Measurements from ENCODE around the gene JCAD. TPM values are rescaled to one million over a fixed set of nuclear protein-coding genes. Genes with fewer than 3 reads are reported as not detected.
A peak's percentile ranks its signal among the peaks of the same experiment; 100 is the strongest.
"Not testable (repeated sequence)": the region's sequence is repeated elsewhere in the genome, so short reads cannot be mapped to it uniquely, and the experiment has no call there.

JCAD gene
- total and polyA plus RNA-seq, 9 donors = 10.0 to 71.7 (median 23.8) TPM

- no peak for TF ChIP-seq CTCF (IDR thresholded peaks at IDR 0.05)
- no peak for TF ChIP-seq POLR2A (IDR thresholded peaks at IDR 0.05)
- no peak for TF ChIP-seq EP300 (IDR thresholded peaks at IDR 0.05)
- Histone ChIP-seq H3K9me3 (no peaks in the 10 kb centered on the region), H3K27ac (no peak overlapping the region), H3K4me3 (no peak overlapping the region), H3K4me1 (ENCODE audit: insufficient read depth) (no peaks in the 10 kb centered on the region), H3K27me3 (no peaks in the 10 kb centered on the region), H3K36me3 (no peaks in the 10 kb centered on the region)
- DNase-seq = no peak
- 89 to 91% (median 91%) methylated on average over 8 of the region's 8 CpGs for WGBS, 3 donors
- intact Hi-C loops (cut with DNase I) = no loop called here
Observed at GRCh38 chr10:30006410-30006809, 53.0 kb downstream of the JCAD start.

DNA sequence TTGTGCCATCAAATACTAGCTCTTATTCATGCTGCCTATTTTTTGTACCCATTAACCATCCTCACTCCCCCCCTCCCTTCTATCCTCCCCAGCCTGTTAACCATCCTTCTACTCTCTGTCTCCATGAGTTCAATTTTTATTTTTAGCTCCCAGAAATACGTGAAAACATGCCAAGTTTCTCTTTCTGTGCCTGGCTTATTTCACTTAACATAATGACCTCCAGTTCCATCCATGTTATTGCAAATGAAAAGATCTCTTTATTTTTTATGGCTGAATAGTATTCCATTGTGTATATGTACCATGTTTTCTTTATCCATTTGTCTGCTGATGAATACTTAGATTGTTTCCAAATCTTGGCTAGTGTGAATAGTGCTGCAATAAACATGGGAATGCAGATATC is 54.3 kb downstream of the JCAD start:
- intact Hi-C loops (cut with DNase I); H3K27ac ChIP-seq: not testable (repeated sequence)

DNA sequence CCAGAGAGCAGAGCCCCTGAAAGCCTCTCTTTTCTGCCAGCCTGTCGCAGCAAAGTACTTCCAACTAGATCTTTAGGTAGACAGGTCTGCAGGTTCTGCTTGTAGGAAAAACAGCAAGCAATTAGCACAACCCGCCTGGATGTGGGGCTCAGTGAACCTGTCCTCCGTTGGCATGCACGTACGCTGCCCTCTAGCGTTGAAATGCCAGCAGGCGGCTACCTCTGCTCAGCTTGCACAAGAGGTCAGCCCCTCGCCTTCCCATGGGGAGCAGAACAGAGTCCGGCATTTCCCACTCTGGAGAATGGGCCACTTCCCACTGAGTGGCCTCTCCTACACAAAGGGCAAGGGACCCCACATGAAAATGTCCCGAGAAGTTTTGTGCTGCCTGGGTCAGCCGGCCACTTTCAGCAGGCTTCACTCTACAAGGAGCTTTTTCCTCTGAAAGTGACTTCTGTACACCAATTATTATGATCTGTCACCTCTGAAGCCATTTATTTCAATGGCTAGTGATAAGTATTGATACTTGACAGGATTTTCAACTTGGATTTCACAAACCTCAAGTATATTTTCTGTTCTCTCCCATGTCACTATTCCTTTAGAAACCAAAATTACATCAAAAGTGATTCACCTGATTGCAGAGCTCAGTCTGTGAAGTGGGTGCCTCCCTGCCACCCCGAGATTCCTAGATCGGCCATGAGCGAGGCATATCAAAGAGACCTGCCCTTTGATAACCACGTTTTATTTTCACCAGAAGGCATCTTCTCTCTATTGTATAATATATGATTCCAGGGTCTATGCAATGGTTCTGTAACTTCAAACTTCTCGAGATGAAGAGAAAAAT is 56.7 kb downstream of the JCAD start:
- peak; percentile 72 to 82 (median 78) for DNase-seq
- intact Hi-C loops (cut with DNase I) = no loop called here
- no peaks in the 10 kb centered on the region for H3K36me3 ChIP-seq
- no peaks in the 10 kb centered on the region for H3K27me3 ChIP-seq
- 59 to 60% (median 60%) methylated on average over 15 to 16 of the region's 16 CpGs for WGBS, 3 donors
- no peak overlapping the region for H3K4me3 ChIP-seq
- no peaks in the 10 kb centered on the region for H3K4me1 ChIP-seq (ENCODE audit: insufficient read depth)
- H3K27ac ChIP-seq = no peak overlapping the region
- TF ChIP-seq EP300 (IDR thresholded peaks at IDR 0.05) (no peak), POLR2A (IDR thresholded peaks at IDR 0.05) (no peak), CTCF (IDR thresholded peaks at IDR 0.05) (peak; percentile 38 to 50 (median 40))
- H3K9me3 ChIP-seq = no peaks in the 10 kb centered on the region

More for the DNA sequence above, 54.3 kb downstream of the JCAD start:
- 2 to 11% (median 3%) methylated on average over 1 of the region's 1 CpG for WGBS, 3 donors
- H3K9me3 ChIP-seq; DNase-seq; H3K4me3 ChIP-seq; H3K36me3 ChIP-seq; H3K4me1 ChIP-seq (ENCODE audit: insufficient read depth); H3K27me3 ChIP-seq: not testable (repeated sequence)

- Histone ChIP-seq H3K4me1 (ENCODE audit: insufficient read depth) (no peaks in the 10 kb centered on the region), H3K36me3 (no peaks in the 10 kb centered on the region), H3K9me3 (no peaks in the 10 kb centered on the region), H3K4me3 (no peak overlapping the region), H3K27ac (peak overlapping the region in 1 of 2 donors; percentile 5), H3K27me3 (no peaks in the 10 kb centered on the region)
- intact Hi-C loops (cut with DNase I) = no loop called here
- peak in 3 of 5 donors; percentile 58 to 75 (median 60) for DNase-seq
- TF ChIP-seq EP300 (IDR thresholded peaks at IDR 0.05) (no peak), POLR2A (IDR thresholded peaks at IDR 0.05) (no peak), CTCF (IDR thresholded peaks at IDR 0.05) (no peak)
- 37 to 43% (median 42%) methylated on average over 12 of the region's 12 CpGs for WGBS, 3 donors
Observed at GRCh38 chr10:30000802-30001571, 58.4 kb downstream of the JCAD start.

Data from ovary (tissue), 9 donors.